ENCODE results near the gene PTPRK.

PTPRK gene

GRCh38 chr6:128062882-128063603, 457.4 kb downstream of the PTPRK start:
- no peak for DNase-seq

- DNase-seq, result no peak
These were observed 462.5 kb downstream of the PTPRK start for GRCh38 chr6:128057946-128058345.

- DNase-seq, result no peak
These were observed 462.9 kb downstream of the PTPRK start for GRCh38 chr6:128057541-128057940.

GRCh38 chr6:128053109-128053508, 467.3 kb downstream of the PTPRK start:
- DNase-seq, result no peak

- no peak for DNase-seq
These were observed 472.4 kb downstream of the PTPRK start for GRCh38 chr6:128047989-128048388.

- DNase-seq, result no peak
These were observed 474.4 kb downstream of the PTPRK start for GRCh38 chr6:128046033-128046432.

- DNase-seq, result no peak
These were observed 480.9 kb downstream of the PTPRK start for GRCh38 chr6:128039543-128039942.

GRCh38 chr6:128036808-128037570, 483.4 kb downstream of the PTPRK start:
- no peak for DNase-seq

- DNase-seq, result no peak
These were observed 487.2 kb downstream of the PTPRK start for GRCh38 chr6:128033156-128033555.

- DNase-seq, result no peak
These were observed 488.4 kb downstream of the PTPRK start for GRCh38 chr6:128032042-128032441.

GRCh38 chr6:128029826-128030225, 490.6 kb downstream of the PTPRK start:
- no peak for DNase-seq

- no peak for DNase-seq
These were observed 492.2 kb downstream of the PTPRK start for GRCh38 chr6:128028183-128028582.

- DNase-seq, result no peak
These were observed 494.9 kb downstream of the PTPRK start for GRCh38 chr6:128025478-128025877.

GRCh38 chr6:128024969-128025368, 495.4 kb downstream of the PTPRK start:
- no peak for DNase-seq

- no peak for DNase-seq
These were observed 496.4 kb downstream of the PTPRK start for GRCh38 chr6:128024046-128024445.

- DNase-seq, result no peak
These were observed 501.6 kb downstream of the PTPRK start for GRCh38 chr6:128018821-128019220.

GRCh38 chr6:128017288-128017687, 503.1 kb downstream of the PTPRK start:
- no peak for DNase-seq

- DNase-seq, result no peak
These were observed 512.7 kb downstream of the PTPRK start for GRCh38 chr6:128007658-128008057.

GRCh38 chr6:128005009-128005408, 515.4 kb downstream of the PTPRK start:
- DNase-seq, result no peak

- DNase-seq, result no peak
These were observed 520.0 kb downstream of the PTPRK start for GRCh38 chr6:128000363-128000762.

- no peak for DNase-seq
These were observed 521.4 kb downstream of the PTPRK start for GRCh38 chr6:127998985-127999384.

GRCh38 chr6:127997496-127998164, 522.8 kb downstream of the PTPRK start:
- no peak for DNase-seq

GRCh38 chr6:127996925-127997324, 523.5 kb downstream of the PTPRK start:
- no peak for DNase-seq

GRCh38 chr6:127992144-127992543, 528.3 kb downstream of the PTPRK start:
- no peak for DNase-seq

Measured in stimulated activated naive CD4-positive, alpha-beta T cell treated with Interleukin-2 at 50 U/mL for 16 hours (primary cell).